Measurements from ENCODE around the gene ACD. TPM values are rescaled to one million over a fixed set of nuclear protein-coding genes. Genes with fewer than 3 reads are reported as not detected.

The ACD gene
- total and polyA plus RNA-seq, 2 of the 4 experiments (the other 2 are of a cell fraction), result 15.6 to 31.1 TPM

GRCh38 chr16:67632415-67633172 is 27.5 kb downstream of the ACD start:
- Histone ChIP-seq H3K14ac (replicated peaks; ENCODE audit: low read depth, low read length) (no peak overlapping the region), H3K4me1 (ENCODE audit: control insufficient read depth, insufficient read depth, low read length) (peaks cover 5% of the 10 kb centered on the region), H3K9ac (ENCODE audit: low read depth, low read length) (no peak overlapping the region), H3K27ac (ENCODE audit: insufficient read depth, low read length) (peak overlapping the region; percentile 4; the same call in 1 of the 2 replicates), H3K27me3 (ENCODE audit: control insufficient read depth, insufficient read depth, low read length) (no peaks in the 10 kb centered on the region), H3K9me1 (ENCODE audit: insufficient read depth, low read length) (no peaks in the 10 kb centered on the region; the same call in 1 of the 2 replicates), H3K4ac (ENCODE audit: low read depth, low read length) (no peak overlapping the region; the same call in 1 of the 2 replicates), H4K20me1 (ENCODE audit: insufficient read depth, low read length) (peaks cover 5% of the 10 kb centered on the region), H2AK5ac (ENCODE audit: low read depth, low read length) (no peak overlapping the region), H2BK5ac (ENCODE audit: low read depth, low read length, poor library complexity, severe bottlenecking) (no peak overlapping the region), H3K4me3 (ENCODE audit: insufficient read depth, low read depth, low read length) (no peak overlapping the region), H3K23ac (ENCODE audit: low read depth, low read length) (no peak overlapping the region), H3K56ac (ENCODE audit: extremely low read depth, insufficient read depth, low read length) (no peak overlapping the region), H2BK15ac (ENCODE audit: low read depth, low read length) (no peak overlapping the region), H3K4me2 (ENCODE audit: low read depth, low read length) (no peak overlapping the region; the same call in 1 of the 2 replicates), H4K8ac (ENCODE audit: low read depth in 2 of 2, low read length in 2 of 2) (no peak overlapping the region; a peak in 1 of 4 replicates), H3K18ac (ENCODE audit: low read depth, low read length) (no peak overlapping the region), H2BK20ac (ENCODE audit: low read depth, low read length) (no peak overlapping the region), H3K9me3 (ENCODE audit: control insufficient read depth, insufficient read depth, low read length) (no peaks in the 10 kb centered on the region), H4K91ac (ENCODE audit: insufficient read depth, low read depth, low read length) (no peak overlapping the region), H2AFZ (replicated peaks; ENCODE audit: low read length, poor library complexity) (no peak overlapping the region), H4K5ac (ENCODE audit: low read depth, low read length) (no peak overlapping the region), H3K79me1 (ENCODE audit: low read depth in 1 of 2, low read length in 2 of 2) (peaks cover 9 to 19% of the 10 kb centered on the region in 2 experiments), H2AK9ac (replicated peaks; ENCODE audit: low read depth, low read length, poor library complexity) (peak overlapping the region; percentile 73), H3K36me3 (ENCODE audit: control insufficient read depth, insufficient read depth, low read length) (peaks cover 36% of the 10 kb centered on the region), H2BK120ac (ENCODE audit: low read depth, low read length) (no peak overlapping the region)
- intact Hi-C loops (cut with micrococcal nuclease) (no loop called here), in situ Hi-C loops (cut with MboI; ENCODE audit: low sequenced_read_pairs) (no loop called here), dilution Hi-C loops (cut with HindIII; ENCODE audit: low sequenced_read_pairs, unreplicated experiment) (no loop called here)
- DNase-seq (peak; percentile 79), ATAC-seq (ENCODE audit: low read depth) (peak; percentile 74)
- CTCF ChIA-PET, result interaction anchor here (1.1 to 1.2 kb wide), 2 partner anchors 8 to 111 kb away, joined by 3 read pairs; no protein-coding TSS in a partner anchor
- no peak for TF ChIP-seq MAZ (IDR thresholded peaks at IDR 0.05; ENCODE audit: borderline replicate concordance, low read depth, low read length)
- TF ChIP-seq CTCF (conservative IDR thresholded peaks at IDR 0.05; ENCODE audit: low read depth, low read length), result 0 out of 2 replicates have a peak, but pooled peaks have one; percentile 3
- TF ChIP-seq CEBPB (IDR thresholded peaks at IDR 0.05; ENCODE audit: low read depth, low read length), result peak; percentile 44; the same call in 1 of the 2 replicates
- BruUV-seq (replicated peaks), result no TSS peak
- POLR2A ChIA-PET (ENCODE audit: unreplicated experiment), result interaction anchor here (0.6 kb wide), 1 partner anchor 19 kb away, joined by 12 read pairs; no protein-coding TSS in a partner anchor
- 50% methylated on average over 2 of the region's 7 CpGs; no CpG with 5 or more reads in 1 of the 2 experiments for WGBS, 2 experiments (ENCODE audit: extremely low coverage in 2 of 2, insufficient read length in 1 of 2)

Data from IMR-90 (cell line).